ENCODE measurements around the gene RRBP1.

The RRBP1 gene

DNA sequence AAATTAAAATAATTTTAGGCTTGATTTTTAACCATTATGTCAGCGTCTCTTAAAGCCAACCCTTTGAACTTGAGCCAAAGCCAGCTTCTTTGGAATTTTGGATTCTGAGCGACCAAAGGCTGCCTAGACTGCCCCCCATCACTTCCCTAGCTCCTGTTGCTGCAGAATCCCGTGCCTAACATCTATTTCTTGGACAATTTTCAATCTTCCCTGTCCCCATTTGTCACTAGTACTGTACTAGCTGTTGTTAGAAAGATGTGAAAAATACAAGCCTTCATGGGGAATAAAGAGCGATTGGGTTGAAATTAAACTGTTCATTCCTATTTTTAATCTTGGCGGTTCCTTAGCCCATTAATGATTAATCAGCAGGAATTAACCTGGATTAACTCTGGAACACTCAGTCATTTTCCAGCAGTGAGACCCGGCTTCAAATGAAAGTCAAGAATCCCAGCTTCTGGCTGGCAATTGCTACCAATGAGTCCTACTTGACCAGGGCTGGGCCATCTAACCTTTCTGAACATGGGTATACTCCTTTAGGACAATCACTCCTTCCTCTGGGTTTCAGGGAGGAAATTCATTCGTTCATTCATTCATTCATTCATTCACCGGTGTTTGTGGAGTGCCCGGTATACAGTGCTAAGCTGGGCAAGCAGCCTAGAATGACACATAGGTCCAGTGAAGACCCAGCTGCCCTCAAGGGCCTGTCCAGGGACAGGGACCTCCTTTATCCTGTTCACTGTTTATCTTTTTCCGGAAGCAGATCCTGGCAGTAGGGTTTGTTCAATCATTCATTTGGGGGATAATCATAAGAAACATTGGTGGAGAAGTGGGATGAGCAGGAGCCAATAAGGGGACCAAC, 1.4 kb upstream of the RRBP1 start:
- no peak for DNase-seq

- DNase-seq: no peak
Measured at GRCh38 chr20:17682889-17683198, 802 bp upstream of the RRBP1 start.

- DNase-seq: peak in 2 of 51 donors; percentile 38 to 51
Measured at GRCh38 chr20:17681726-17682102, 328 bp downstream of the RRBP1 start.

DNA sequence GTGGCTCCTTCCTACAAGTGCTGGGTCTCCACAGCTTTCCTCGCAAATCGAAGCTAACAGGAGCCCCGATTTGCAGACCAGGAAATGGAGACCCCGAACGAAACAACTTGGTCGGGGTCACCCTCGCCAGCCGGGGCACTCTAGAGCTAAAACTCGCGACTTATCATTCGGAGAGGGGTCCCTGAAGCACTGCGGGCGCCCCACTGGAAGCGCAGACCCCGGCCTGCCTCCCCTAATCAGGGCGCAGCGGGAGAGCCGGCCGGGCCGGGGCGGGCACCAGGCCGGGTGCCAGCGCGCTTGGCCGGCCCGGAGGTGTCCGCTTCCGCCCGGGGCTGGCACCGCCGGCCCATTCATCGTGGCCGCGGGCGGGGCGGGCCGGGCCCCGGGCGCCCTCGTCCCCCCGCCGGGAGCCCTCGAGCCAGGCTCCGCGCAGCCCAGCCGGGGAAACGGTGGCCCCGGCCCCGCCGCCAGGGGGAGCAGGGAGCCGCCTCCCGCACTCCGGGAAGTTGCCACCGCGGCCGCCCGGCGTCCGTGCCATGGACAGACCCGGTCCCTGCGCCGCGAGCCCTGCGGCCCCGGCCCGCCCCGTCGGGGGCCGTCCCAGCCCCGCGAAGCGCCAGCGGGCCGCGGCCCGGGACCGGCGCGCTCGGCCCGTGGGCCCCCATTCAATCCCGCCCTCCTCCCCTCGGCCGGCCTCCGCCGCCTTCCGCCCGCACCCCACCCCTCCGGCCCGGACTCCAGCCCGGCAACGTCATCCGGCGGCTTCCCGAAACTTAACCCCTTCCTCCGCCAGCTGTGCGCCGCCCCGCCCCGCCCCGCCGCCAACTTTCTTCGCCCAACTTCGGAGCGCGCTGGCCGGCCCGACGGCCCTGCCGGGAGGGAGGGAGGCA, 961 bp downstream of the RRBP1 start:
- DNase-seq: peak in 49 of 51 donors; percentile 29 to 88 (median 72)

DNA sequence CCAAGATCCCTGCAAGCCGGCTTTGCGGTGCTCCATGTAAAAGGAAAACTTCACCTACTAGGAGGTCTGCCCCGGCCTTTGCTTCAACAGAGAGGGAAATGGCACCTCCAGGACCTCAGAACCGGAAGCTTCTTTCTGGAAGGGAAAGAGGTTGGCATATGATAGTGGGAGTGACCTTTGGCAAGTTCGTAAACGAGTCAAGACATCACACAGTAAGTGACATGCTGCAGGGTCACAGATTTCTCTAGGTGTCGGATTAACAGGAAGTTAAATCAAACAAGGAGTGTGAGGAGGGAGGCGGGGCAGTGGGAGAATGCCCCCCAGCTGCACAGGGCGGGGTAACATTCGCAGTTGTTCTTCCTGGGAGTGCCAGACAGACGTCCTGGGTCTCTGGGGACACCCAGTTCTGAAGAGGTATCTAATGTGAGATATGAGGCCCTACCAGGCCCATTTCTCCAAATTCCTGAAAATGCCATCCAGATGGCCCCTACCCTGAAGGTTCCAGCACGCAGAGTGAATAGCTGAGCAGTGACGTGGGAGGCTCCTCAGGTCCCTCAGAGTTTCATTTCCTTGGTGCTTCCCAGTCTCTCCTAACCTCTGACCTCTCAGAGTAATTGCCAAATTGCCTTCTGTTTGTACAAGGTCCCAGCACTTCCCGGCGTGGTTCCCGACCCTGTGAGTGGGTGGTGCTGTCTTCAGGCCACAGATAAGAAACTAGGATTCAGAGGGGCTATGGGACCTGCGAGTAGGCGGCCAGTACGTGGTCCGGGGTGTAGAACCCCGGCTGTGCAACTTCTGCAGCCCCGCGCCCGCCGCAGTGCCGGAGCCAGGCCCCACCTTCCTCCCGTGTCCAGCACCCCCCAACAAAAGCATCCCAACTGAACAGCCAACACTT, 1.9 kb downstream of the RRBP1 start:
- peak in 9 of 51 donors; percentile 14 to 43 (median 30) for DNase-seq

- DNase-seq: no peak
Measured at GRCh38 chr20:17678886-17679285, 3.2 kb downstream of the RRBP1 start.

GRCh38 chr20:17678295-17678694, 3.7 kb downstream of the RRBP1 start:
- DNase-seq: no peak

- DNase-seq: no peak
Measured at GRCh38 chr20:17676942-17677341, 5.1 kb downstream of the RRBP1 start.

GRCh38 chr20:17676378-17676759, 5.7 kb downstream of the RRBP1 start:
- DNase-seq: no peak

DNA sequence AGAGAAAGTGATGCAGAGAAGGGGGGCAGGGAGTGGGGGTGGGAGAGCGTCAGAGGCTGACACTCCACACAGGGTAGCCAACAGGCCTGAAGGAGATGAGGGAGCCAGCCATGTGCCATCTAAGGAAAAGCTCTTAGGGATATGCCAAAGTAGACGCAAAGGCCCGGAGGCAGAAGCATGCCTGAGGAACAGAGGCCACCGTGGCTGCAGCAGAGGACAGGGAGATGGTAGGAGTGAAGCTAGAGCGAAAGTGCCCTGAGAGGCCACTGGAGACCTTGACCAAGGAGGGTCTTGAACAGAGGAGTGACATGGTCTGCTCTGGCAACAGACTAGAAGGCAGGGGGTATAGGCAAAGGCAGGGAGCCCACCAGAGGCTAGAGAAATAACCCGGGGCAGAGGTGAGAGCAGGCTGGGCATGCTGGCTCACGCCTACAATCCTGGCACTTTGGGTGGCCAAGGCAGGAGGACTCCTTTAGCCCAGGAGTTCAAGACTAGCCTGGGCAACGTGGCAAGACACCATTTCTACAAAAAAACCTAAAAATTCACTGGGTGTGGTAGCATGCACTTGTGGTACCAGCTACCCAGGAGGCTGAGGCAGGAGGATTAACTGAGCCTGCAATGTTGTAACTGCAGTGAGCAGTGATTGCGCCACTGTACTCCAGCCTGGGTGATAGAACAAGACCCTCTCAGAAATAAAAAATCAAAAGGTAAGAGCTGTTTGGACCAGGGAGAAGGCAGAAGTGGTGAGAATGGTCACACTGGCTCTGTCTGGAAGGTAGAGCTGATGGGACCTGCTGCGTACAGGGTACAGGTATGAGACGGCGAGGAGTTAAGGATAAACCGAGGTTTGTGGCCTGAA, 6.3 kb downstream of the RRBP1 start:
- no peak for DNase-seq

GRCh38 chr20:17674722-17675518, 7.1 kb downstream of the RRBP1 start:
- no peak for DNase-seq

DNA sequence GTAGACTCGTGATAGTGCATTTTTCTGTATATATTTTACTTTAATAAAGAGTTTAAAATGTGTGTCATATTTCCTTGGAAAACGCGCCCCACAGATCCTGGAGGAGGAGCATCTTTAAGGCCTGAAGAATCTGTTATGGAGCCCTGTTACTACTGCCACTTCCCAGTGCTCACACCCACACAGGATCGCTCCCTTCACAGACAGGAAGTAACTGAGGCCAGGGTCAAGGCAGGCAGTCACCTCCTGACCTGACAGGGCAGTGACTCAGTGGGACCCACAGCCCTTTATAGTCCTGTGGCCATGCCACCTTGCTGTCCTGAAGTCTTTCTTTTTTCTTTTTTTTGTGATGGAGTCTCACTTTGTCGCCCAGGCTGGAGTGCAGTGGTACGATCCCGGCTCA, 9.0 kb downstream of the RRBP1 start:
- no peak for DNase-seq

- DNase-seq: no peak
Measured at GRCh38 chr20:17671565-17671964, 10.5 kb downstream of the RRBP1 start.

DNA sequence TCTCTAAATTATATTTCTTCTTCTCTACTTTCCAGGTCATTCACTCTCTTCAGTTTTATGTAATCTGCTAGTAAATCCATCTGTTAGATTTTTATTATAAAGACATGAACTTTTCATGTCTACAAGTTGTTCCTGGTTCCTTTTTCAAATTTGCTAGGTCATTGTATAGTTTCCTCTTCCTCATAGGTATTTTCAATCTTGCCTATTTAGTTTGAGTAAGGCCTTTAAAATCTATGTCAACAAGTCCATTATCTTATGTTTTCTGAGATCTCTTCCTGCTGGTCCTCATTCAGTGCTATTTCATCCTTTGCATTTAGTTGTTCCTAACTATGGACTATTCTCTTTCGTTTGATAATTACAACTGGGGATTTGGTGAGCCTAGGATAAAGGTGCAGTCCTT, 11.0 kb downstream of the RRBP1 start:
- DNase-seq: no peak

- DNase-seq: no peak
Measured at GRCh38 chr20:17669306-17669931, 12.6 kb downstream of the RRBP1 start.

DNA sequence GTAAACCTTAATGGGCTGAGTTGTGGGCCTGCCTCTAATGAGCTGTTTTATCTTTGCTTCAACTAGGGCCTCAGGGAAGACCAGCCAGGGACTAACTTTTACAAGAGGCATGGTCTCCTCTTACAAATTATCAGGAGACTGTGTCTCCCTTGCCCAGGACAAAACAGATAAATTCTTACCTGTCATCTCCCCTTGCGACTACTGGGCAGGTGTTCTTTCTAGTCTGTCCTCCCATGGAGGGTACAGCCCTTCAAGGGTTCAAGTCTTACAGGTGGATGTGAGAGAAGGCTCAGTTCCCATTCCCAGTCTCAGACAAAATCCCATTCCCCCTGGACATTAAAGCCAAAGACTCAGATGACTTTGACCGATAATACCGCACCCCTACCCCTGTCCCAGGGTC, 13.6 kb downstream of the RRBP1 start:
- DNase-seq: no peak

- no peak for DNase-seq
Measured at GRCh38 chr20:17667445-17667844, 14.6 kb downstream of the RRBP1 start.

- DNase-seq: no peak
Measured at GRCh38 chr20:17666481-17666880, 15.6 kb downstream of the RRBP1 start.

- DNase-seq: no peak
Measured at GRCh38 chr20:17665756-17666155, 16.3 kb downstream of the RRBP1 start.

All from hypothalamus (tissue), 51 donors.